Measurements from ENCODE around the gene ARMC3. TPM values are rescaled to one million over a fixed set of nuclear protein-coding genes. Genes with fewer than 3 reads are reported as not detected.

ARMC3 gene
- total RNA-seq, 1 experiment from 2014 or later = 0.09 TPM

GRCh38 chr10:23038172-23038571 lies 110.3 kb downstream of the ARMC3 start:
- Mint-ChIP-seq H3K36me3 (ENCODE audit: insufficient read depth in 1 of 3, low read depth in 3 of 3) (no peaks in the 10 kb centered on the region), H3K27ac (no peak overlapping the region), H3K27me3 (ENCODE audit: low read depth) (no peaks in the 10 kb centered on the region; the same call in 1 of the 2 replicates), H3K4me3 (no peak overlapping the region), H3K4me1 (peaks cover 4 to 5% of the 10 kb centered on the region in 2 experiments), H3K9me3 (no peaks in the 10 kb centered on the region)
- Histone ChIP-seq H3K23ac (ENCODE audit: insufficient read length, low read depth, low read length) (no peak overlapping the region), H3T11ph (ENCODE audit: low read length) (no peak overlapping the region), H3K23me2 (ENCODE audit: insufficient read length, low read depth, low read length, poor library complexity, severe bottlenecking) (no peaks in the 10 kb centered on the region), H3K9me3 (ENCODE audit: control insufficient read depth, low read depth, low read length) (no peaks in the 10 kb centered on the region), H3K9ac (ENCODE audit: extremely low read depth, insufficient read length, low read length) (no peak overlapping the region), H3K79me1 (ENCODE audit: insufficient read depth, low read depth, low read length, poor library complexity, severe bottlenecking) (no peaks in the 10 kb centered on the region), H2BK12ac (ENCODE audit: insufficient read length, low read depth, low read length) (no peak overlapping the region), H3K56ac (ENCODE audit: insufficient read length, low read depth, low read length) (no peak overlapping the region), H2BK15ac (ENCODE audit: low read depth, low read length) (no peak overlapping the region), H2AK5ac (ENCODE audit: insufficient read length, low read length) (no peak overlapping the region), H4K20me1 (ENCODE audit: control insufficient read depth, insufficient read depth, insufficient read length) (no peaks in the 10 kb centered on the region), H4K5ac (ENCODE audit: insufficient read length, low read depth, low read length) (no peak overlapping the region), H2BK5ac (ENCODE audit: insufficient read length, low read length) (no peak overlapping the region), H3K79me2 (ENCODE audit: insufficient read depth, low read length) (no peaks in the 10 kb centered on the region; the same call in 1 of the 2 replicates), H2BK20ac (ENCODE audit: low read depth, low read length, poor library complexity, severe bottlenecking) (no peak overlapping the region), H3K27ac (ENCODE audit: insufficient read length, low read depth, low read length) (no peak overlapping the region), H3K4me2 (ENCODE audit: insufficient read depth, insufficient read length, low read length) (no peak overlapping the region), H4K8ac (replicated peaks; ENCODE audit: insufficient read length, low read depth, low read length) (no peak overlapping the region), H3K4ac (ENCODE audit: low read depth, low read length) (no peak overlapping the region), H3K4me1 (ENCODE audit: insufficient read depth, low read length) (no peaks in the 10 kb centered on the region), H3K27me3 (ENCODE audit: insufficient read depth, low read length) (no peaks in the 10 kb centered on the region), H3K18ac (ENCODE audit: insufficient read length, low read depth, low read length) (no peak overlapping the region), H2BK120ac (ENCODE audit: low read depth, low read length, poor library complexity, severe bottlenecking) (no peak overlapping the region), H3K14ac (ENCODE audit: insufficient read depth, low read length) (no peak overlapping the region), H2AFZ (ENCODE audit: low read length) (no peak overlapping the region), H4K91ac (ENCODE audit: insufficient read length, low read depth, low read length) (no peak overlapping the region)
- DNase-seq = no peak
- WGBS (ENCODE audit: extremely low coverage, insufficient read length, low lambda C conversion rate) = no CpG with 5 or more reads among the region's 5 CpGs
- TF ChIP-seq CTCF (conservative IDR thresholded peaks at IDR 0.05) = no peak

Measured in H9 (cell line).